ENCODE measurements around the gene CBX4. TPM values are rescaled to one million over a fixed set of nuclear protein-coding genes. Genes with fewer than 3 reads are reported as not detected.

CBX4 gene
- total and polyA plus RNA-seq, 2 of the 13 experiments (the other 11 are each of a cell fraction or from before 2014, with no cell fraction given): 25.8 to 50.8 TPM

DNA sequence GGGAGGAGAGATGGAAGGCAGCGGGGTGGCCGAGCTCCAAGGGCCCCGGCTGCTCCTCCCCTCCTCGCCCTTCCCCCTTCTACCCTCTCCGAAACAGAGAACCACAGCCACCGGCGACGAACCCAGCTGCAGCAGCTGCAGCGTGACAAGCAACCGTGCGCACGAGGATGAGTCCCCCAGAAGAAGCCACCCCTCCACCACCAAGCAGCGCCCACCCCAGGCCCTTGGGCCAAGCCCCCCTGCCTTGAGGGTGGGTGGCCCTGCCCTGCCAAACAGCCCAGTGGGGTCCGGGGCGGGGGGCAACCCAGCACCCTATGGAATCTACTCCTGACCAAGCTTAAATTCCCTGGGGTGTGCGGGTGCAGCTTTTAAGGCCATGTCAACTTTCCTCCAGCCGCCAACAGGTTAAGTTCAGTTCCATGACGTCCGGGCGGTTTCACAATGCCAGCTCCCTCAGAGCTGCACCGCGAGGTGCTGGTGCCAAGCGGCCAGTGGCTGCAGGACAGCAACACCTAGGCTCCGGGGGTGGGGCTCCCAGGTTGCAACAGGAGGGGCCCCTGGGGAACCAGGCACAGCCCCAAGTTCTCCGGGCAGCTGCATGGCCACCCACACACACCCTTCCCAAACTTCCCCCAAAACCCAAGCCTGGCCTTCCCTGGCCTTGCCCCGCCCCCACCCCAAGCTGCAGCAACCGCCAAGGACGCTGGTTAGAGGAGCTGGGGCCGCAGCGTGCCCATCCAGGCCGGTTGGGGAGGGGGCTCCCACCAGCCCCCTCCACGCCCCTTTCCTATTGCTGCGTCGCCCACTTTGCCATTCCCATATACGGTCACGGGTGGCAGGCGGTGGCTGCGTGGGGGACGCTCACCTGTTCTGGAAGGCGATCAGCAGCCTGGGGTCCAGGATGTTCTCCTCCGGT is 2.0 kb downstream of the CBX4 start (continued):
- TF ChIP-seq, protein P1, sequence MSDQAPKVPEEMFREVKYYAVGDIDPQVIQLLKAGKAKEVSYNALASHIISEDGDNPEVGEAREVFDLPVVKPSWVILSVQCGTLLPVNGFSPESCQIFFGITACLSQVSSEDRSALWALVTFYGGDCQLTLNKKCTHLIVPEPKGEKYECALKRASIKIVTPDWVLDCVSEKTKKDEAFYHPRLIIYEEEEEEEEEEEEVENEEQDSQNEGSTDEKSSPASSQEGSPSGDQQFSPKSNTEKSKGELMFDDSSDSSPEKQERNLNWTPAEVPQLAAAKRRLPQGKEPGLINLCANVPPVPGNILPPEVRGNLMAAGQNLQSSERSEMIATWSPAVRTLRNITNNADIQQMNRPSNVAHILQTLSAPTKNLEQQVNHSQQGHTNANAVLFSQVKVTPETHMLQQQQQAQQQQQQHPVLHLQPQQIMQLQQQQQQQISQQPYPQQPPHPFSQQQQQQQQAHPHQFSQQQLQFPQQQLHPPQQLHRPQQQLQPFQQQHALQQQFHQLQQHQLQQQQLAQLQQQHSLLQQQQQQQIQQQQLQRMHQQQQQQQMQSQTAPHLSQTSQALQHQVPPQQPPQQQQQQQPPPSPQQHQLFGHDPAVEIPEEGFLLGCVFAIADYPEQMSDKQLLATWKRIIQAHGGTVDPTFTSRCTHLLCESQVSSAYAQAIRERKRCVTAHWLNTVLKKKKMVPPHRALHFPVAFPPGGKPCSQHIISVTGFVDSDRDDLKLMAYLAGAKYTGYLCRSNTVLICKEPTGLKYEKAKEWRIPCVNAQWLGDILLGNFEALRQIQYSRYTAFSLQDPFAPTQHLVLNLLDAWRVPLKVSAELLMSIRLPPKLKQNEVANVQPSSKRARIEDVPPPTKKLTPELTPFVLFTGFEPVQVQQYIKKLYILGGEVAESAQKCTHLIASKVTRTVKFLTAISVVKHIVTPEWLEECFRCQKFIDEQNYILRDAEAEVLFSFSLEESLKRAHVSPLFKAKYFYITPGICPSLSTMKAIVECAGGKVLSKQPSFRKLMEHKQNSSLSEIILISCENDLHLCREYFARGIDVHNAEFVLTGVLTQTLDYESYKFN (CRISPR knock-in tag; conservative IDR thresholded peaks at IDR 0.05): no peak; the same call in 1 of the 2 replicates
- TF ChIP-seq, protein P2, sequence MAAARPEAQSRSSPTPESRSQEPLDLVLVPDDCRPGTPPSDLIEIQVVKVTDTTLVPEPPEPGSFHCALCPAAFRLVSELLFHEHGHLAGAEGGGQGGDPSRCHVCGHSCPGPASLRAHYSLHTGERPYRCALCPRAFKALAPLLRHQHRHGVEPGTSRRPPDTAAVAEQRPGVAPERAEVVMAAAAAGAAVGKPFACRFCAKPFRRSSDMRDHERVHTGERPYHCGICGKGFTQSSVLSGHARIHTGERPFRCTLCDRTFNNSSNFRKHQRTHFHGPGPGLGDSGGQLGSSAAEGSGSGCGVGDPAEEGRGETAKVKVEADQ (CRISPR knock-in tag; IDR thresholded peaks at IDR 0.05; ENCODE audit: borderline replicate concordance): no peak
- TF ChIP-seq SP1 (IDR thresholded peaks at IDR 0.05) (no peak), SP1 (CRISPR knock-in tag; IDR thresholded peaks at IDR 0.05) (0 out of 2 replicates have a peak, but pooled peaks have one; percentile 20), ZNF570 (CRISPR knock-in tag; IDR thresholded peaks at IDR 0.05; ENCODE audit: borderline replicate concordance) (no peak), PCBP1 (IDR thresholded peaks at IDR 0.05; ENCODE audit: borderline replicate concordance, low read depth, low read length) (peak; percentile 84; the same call in 1 of the 2 replicates), RBFOX2 (IDR thresholded peaks at IDR 0.05; ENCODE audit: low read depth, low read length) (peak; percentile 71)
- TF ChIP-seq, protein P3, sequence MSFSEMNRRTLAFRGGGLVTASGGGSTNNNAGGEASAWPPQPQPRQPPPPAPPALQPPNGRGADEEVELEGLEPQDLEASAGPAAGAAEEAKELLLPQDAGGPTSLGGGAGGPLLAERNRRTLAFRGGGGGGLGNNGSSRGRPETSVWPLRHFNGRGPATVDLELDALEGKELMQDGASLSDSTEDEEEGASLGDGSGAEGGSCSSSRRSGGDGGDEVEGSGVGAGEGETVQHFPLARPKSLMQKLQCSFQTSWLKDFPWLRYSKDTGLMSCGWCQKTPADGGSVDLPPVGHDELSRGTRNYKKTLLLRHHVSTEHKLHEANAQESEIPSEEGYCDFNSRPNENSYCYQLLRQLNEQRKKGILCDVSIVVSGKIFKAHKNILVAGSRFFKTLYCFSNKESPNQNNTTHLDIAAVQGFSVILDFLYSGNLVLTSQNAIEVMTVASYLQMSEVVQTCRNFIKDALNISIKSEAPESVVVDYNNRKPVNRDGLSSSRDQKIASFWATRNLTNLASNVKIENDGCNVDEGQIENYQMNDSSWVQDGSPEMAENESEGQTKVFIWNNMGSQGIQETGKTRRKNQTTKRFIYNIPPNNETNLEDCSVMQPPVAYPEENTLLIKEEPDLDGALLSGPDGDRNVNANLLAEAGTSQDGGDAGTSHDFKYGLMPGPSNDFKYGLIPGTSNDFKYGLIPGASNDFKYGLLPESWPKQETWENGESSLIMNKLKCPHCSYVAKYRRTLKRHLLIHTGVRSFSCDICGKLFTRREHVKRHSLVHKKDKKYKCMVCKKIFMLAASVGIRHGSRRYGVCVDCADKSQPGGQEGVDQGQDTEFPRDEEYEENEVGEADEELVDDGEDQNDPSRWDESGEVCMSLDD (CRISPR knock-in tag; IDR thresholded peaks at IDR 0.05; ENCODE audit: borderline replicate concordance): peak; percentile 82; the same call in 1 of the 2 replicates
- TF ChIP-seq, protein P4, sequence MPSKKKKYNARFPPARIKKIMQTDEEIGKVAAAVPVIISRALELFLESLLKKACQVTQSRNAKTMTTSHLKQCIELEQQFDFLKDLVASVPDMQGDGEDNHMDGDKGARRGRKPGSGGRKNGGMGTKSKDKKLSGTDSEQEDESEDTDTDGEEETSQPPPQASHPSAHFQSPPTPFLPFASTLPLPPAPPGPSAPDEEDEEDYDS (CRISPR knock-in tag; IDR thresholded peaks at IDR 0.05): no peak
- TF ChIP-seq, protein P5, sequence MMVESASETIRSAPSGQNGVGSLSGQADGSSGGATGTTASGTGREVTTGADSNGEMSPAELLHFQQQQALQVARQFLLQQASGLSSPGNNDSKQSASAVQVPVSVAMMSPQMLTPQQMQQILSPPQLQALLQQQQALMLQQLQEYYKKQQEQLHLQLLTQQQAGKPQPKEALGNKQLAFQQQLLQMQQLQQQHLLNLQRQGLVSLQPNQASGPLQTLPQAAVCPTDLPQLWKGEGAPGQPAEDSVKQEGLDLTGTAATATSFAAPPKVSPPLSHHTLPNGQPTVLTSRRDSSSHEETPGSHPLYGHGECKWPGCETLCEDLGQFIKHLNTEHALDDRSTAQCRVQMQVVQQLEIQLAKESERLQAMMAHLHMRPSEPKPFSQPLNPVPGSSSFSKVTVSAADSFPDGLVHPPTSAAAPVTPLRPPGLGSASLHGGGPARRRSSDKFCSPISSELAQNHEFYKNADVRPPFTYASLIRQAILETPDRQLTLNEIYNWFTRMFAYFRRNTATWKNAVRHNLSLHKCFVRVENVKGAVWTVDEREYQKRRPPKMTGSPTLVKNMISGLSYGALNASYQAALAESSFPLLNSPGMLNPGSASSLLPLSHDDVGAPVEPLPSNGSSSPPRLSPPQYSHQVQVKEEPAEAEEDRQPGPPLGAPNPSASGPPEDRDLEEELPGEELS (CRISPR knock-in tag; IDR thresholded peaks at IDR 0.05): peak; percentile 26; the same call in 1 of the 2 replicates
- TF ChIP-seq, protein P6, sequence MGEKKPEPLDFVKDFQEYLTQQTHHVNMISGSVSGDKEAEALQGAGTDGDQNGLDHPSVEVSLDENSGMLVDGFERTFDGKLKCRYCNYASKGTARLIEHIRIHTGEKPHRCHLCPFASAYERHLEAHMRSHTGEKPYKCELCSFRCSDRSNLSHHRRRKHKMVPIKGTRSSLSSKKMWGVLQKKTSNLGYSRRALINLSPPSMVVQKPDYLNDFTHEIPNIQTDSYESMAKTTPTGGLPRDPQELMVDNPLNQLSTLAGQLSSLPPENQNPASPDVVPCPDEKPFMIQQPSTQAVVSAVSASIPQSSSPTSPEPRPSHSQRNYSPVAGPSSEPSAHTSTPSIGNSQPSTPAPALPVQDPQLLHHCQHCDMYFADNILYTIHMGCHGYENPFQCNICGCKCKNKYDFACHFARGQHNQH (CRISPR knock-in tag; IDR thresholded peaks at IDR 0.05): no peak
- TF ChIP-seq, protein P7, sequence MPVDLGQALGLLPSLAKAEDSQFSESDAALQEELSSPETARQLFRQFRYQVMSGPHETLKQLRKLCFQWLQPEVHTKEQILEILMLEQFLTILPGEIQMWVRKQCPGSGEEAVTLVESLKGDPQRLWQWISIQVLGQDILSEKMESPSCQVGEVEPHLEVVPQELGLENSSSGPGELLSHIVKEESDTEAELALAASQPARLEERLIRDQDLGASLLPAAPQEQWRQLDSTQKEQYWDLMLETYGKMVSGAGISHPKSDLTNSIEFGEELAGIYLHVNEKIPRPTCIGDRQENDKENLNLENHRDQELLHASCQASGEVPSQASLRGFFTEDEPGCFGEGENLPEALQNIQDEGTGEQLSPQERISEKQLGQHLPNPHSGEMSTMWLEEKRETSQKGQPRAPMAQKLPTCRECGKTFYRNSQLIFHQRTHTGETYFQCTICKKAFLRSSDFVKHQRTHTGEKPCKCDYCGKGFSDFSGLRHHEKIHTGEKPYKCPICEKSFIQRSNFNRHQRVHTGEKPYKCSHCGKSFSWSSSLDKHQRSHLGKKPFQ (CRISPR knock-in tag; IDR thresholded peaks at IDR 0.05; ENCODE audit: insufficient replicate concordance): peak; percentile 29
